GM12801 (cell line): ENCODE measurements around the gene ACTR8.

Experiments used
- CTCF ChIP-seq: IDR thresholded peaks from one replicate; pipeline ENCODE4 v1.5.1; 2011; ENCODE audit warnings: control low read depth; ENCODE audit not compliant: insufficient read length; ENCODE audit errors: extremely low read depth

ACTR8 gene

GRCh38 chr3:53900666-53901331, 18.8 kb upstream of the ACTR8 start:
- TF ChIP-seq CTCF = no peak

- no peak for TF ChIP-seq CTCF
Observed at GRCh38 chr3:53899750-53900149, 17.8 kb upstream of the ACTR8 start.

GRCh38 chr3:53892286-53892637, 10.3 kb upstream of the ACTR8 start:
- TF ChIP-seq CTCF = no peak

- no peak for TF ChIP-seq CTCF
Observed at GRCh38 chr3:53891497-53892285, 9.7 kb upstream of the ACTR8 start, which contains the start of gene SELENOK. SELENOK (minus strand) TSS chr3:53891859.

GRCh38 chr3:53890726-53891475, 8.9 kb upstream of the ACTR8 start:
- TF ChIP-seq CTCF = no peak

GRCh38 chr3:53888232-53888631, 6.3 kb upstream of the ACTR8 start:
- TF ChIP-seq CTCF = no peak

- no peak for TF ChIP-seq CTCF
Observed at GRCh38 chr3:53887446-53887845, 5.5 kb upstream of the ACTR8 start.
